Sigmoid colon (tissue), 4 donors: ENCODE measurements around the gene ARSI.

Source experiments
- CTCF ChIP-seq, 4 experiments: fragments of 450-650 bp in 3 of 4; fragments of 200-600 bp in 1 of 4; IDR thresholded peaks; one replicate each; pipeline ENCODE4 v1.5.1; 2016 to 2019; ENCODE audit warnings: antibody characterized with exemption in 4 of 4, mild to moderate bottlenecking in 3 of 4, moderate library complexity in 2 of 4
- EP300 ChIP-seq, 4 donors: sonication (generic); formaldehyde crosslinking; IDR thresholded peaks; one replicate each; pipeline ENCODE4 v1.6.1; 2017; ENCODE audit warnings: antibody characterized with exemption in 4 of 4
- POLR2A ChIP-seq, 2 donors: fragments of 450-650 bp; IDR thresholded peaks; one replicate each; pipeline ENCODE4 v1.6.1; 2016; ENCODE audit warnings: antibody characterized with exemption in 2 of 2, mild to moderate bottlenecking in 2 of 2, moderate library complexity in 2 of 2

DNA sequence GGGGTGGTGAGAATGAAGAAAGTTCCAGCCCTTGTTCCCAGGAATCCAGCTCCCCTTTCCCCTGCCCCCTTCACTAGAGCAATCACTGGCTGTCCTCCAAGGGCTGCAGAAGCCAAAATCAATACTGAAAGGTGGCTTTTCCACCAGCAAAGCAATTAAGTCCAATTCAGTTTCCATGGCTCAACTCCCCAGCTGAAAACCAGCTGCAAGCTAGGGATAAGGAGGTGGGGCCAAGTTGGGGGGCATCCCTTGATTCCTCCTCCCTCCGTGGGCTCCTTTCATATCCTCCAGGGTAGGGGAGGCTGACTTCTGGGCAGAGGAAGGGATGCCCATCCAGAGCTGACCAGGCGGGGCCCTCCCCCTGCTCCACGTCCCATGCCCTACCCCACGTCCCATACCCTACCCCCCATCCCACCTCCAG lies 35.8 kb downstream of the ARSI start:
- TF ChIP-seq EP300 (IDR thresholded peaks at IDR 0.05) (no peak), CTCF (IDR thresholded peaks at IDR 0.05) (no peak), POLR2A (IDR thresholded peaks at IDR 0.05) (no peak)
